HEK293 (cell line): ENCODE results near the gene MS4A1.

Experiments
- CTCF ChIA-PET: fragments of 350-600 bp; formaldehyde crosslinking; extraction: SDS; loops from one replicate; lab custom pipeline; 2021; ENCODE audit warnings: antibody characterized with exemption; lab: Yijun Ruan, JAX
- POLR2A ChIA-PET: fragments of 300-600 bp; formaldehyde crosslinking; extraction: SDS; loops from one replicate; lab custom pipeline; 2020; ENCODE audit warnings: antibody characterized with exemption, inconsistent platforms; lab: Yijun Ruan, JAX
- H3K27ac ChIP-seq: fragments of 200-500 bp; sonication (Bioruptor generic); 2 replicates; pipeline ENCODE4 v1.5.1; 2014; ENCODE audit warnings: low read depth, low read length, control low read depth, inconsistent platforms; ENCODE audit errors: extremely low read depth
- H3K36me3 ChIP-seq, 2 experiments: fragments of 200-500 bp in 1 of 2; sonication (Bioruptor generic) in 1 of 2; 1 replicate in 1 of 2; 2 replicates in 1 of 2; pipeline ENCODE4 v1.5.1; 2014 to 2017; ENCODE audit warnings: inconsistent platforms in 2 of 2, low read length in 2 of 2; ENCODE audit not compliant: control insufficient read depth in 2 of 2, insufficient read depth in 1 of 2
- H3K4me1 ChIP-seq: fragments of 200-500 bp; sonication (Bioruptor generic); 2 replicates; pipeline ENCODE4 v1.5.1; 2014; ENCODE audit warnings: mild to moderate bottlenecking, low read length, inconsistent platforms; ENCODE audit not compliant: control insufficient read depth, insufficient read depth
- H3K4me3 ChIP-seq: 2 replicates; pipeline ENCODE4 v1.5.1; 2011; ENCODE audit warnings: low read depth, mild to moderate bottlenecking, control low read depth, low read length, moderate library complexity
- H3K9me3 ChIP-seq: fragments of 200-500 bp; sonication (Bioruptor generic); 2 replicates; pipeline ENCODE4 v1.5.1; 2014; ENCODE audit warnings: low read depth, low read length, inconsistent platforms; ENCODE audit not compliant: control insufficient read depth, insufficient read depth
- GFI1B ChIP-seq: fragments of 450-650 bp; formaldehyde crosslinking; IDR thresholded peaks from 2 replicates; pipeline ENCODE4 v1.5.1; 2016; ENCODE audit warnings: missing biosample characterization, missing genetic modification characterization
- GLI4 ChIP-seq: fragments of 450-650 bp; formaldehyde crosslinking; IDR thresholded peaks from 2 replicates; pipeline ENCODE4 v1.5.1; 2016; ENCODE audit warnings: missing biosample characterization, missing genetic modification characterization
- REPIN1 ChIP-seq: fragments of 450-650 bp; formaldehyde crosslinking; IDR thresholded peaks from 2 replicates; pipeline ENCODE4 v1.5.1; 2017; ENCODE audit warnings: missing biosample characterization, missing genetic modification characterization, low read depth
- SP2 ChIP-seq: fragments of 450-650 bp; formaldehyde crosslinking; IDR thresholded peaks from 2 replicates; pipeline ENCODE4 v1.5.1; 2016; ENCODE audit warnings: missing biosample characterization, missing genetic modification characterization
- SP3 ChIP-seq: fragments of 450-650 bp; formaldehyde crosslinking; IDR thresholded peaks from 2 replicates; pipeline ENCODE4 v1.5.1; 2016; ENCODE audit warnings: missing biosample characterization, missing genetic modification characterization
- YY1 ChIP-seq: fragments of 450-650 bp; formaldehyde crosslinking; IDR thresholded peaks from 2 replicates; pipeline ENCODE4 v1.5.1; 2018; ENCODE audit warnings: missing biosample characterization, missing genetic modification characterization
- ZBTB1 ChIP-seq: fragments of 450-650 bp; formaldehyde crosslinking; IDR thresholded peaks from 2 replicates; pipeline ENCODE4 v1.5.1; 2016; ENCODE audit warnings: missing biosample characterization, missing genetic modification characterization
- ZEB2 ChIP-seq: fragments of 450-650 bp; formaldehyde crosslinking; IDR thresholded peaks from 2 replicates; pipeline ENCODE4 v1.5.1; 2016; ENCODE audit warnings: missing biosample characterization, missing genetic modification characterization
- ZFP37 ChIP-seq: fragments of 450-650 bp; formaldehyde crosslinking; IDR thresholded peaks from 2 replicates; pipeline ENCODE4 v1.5.1; 2016; ENCODE audit warnings: missing biosample characterization, missing genetic modification characterization
- ZNF140 ChIP-seq: fragments of 450-650 bp; formaldehyde crosslinking; IDR thresholded peaks from 2 replicates; pipeline ENCODE4 v1.5.1; 2016; ENCODE audit warnings: missing biosample characterization, missing genetic modification characterization
- ZNF174 ChIP-seq: fragments of 450-650 bp; formaldehyde crosslinking; IDR thresholded peaks from 2 replicates; pipeline ENCODE4 v1.5.0; 2017; ENCODE audit warnings: missing biosample characterization, mild to moderate bottlenecking, missing genetic modification characterization
- ZNF266 ChIP-seq: fragments of 450-650 bp; formaldehyde crosslinking; IDR thresholded peaks from 2 replicates; pipeline ENCODE4 v1.5.1; 2016; ENCODE audit warnings: missing biosample characterization, missing genetic modification characterization, low read depth
- ZNF302 ChIP-seq: fragments of 450-650 bp; formaldehyde crosslinking; IDR thresholded peaks from 2 replicates; pipeline ENCODE4 v1.5.1; 2016; ENCODE audit warnings: missing biosample characterization, missing genetic modification characterization, low read depth
- ZNF433 ChIP-seq: fragments of 450-650 bp; formaldehyde crosslinking; IDR thresholded peaks from 2 replicates; pipeline ENCODE4 v1.5.1; 2016; ENCODE audit warnings: missing biosample characterization, missing genetic modification characterization, low read depth
- ZNF626 ChIP-seq: fragments of 450-650 bp; sonication (Bioruptor Pico); formaldehyde crosslinking; IDR thresholded peaks from 2 replicates; pipeline ENCODE4 v1.5.1; 2018; ENCODE audit warnings: missing biosample characterization, missing genetic modification characterization, inconsistent platforms
- TF ChIP-seq, protein P1 (sequence below): fragments of 450-650 bp; formaldehyde crosslinking; IDR thresholded peaks from 2 replicates; pipeline ENCODE4 v1.5.1; 2016; ENCODE audit warnings: missing biosample characterization, missing genetic modification characterization
- TF ChIP-seq, protein P2 (sequence below): fragments of 450-650 bp; formaldehyde crosslinking; optimal IDR thresholded peaks from 2 replicates; pipeline ENCODE3; 2016; ENCODE audit warnings: missing biosample characterization, mild to moderate bottlenecking, missing genetic modification characterization
- TF ChIP-seq, protein P3 (sequence below): fragments of 450-650 bp; formaldehyde crosslinking; IDR thresholded peaks from 2 replicates; pipeline ENCODE4; 2016; ENCODE audit warnings: missing biosample characterization, missing genetic modification characterization
- TF ChIP-seq, protein P4 (sequence below): fragments of 450-650 bp; formaldehyde crosslinking; IDR thresholded peaks from 2 replicates; pipeline ENCODE4 v1.5.1; 2017; ENCODE audit warnings: missing biosample characterization, missing genetic modification characterization

Gene MS4A1

DNA sequence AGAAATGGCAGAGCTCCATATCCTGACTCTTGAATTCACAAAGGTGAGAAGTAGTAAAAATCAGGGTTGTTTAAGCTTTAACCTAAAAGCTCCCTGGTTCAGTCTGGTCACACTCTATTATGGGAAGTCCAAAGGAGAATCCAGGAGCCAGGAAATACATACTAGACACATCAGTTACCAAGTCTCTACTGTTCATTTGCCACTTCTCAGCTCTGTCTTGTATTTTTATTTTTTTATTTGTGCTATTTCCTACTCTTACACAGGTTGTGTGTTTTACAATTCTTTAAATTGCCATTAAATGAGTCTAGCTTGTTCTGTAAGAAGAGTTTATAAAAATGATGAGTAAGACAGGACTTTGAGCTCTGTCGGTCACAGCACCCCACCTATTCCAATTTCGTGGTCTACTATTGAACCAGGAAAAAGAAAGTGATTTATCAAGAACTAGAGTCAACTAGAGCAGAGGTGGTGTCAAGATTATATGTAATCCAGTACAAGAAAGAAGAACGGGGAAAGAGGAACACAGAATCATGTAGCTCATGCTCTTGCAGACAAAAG is 46.7 kb downstream of the MS4A1 start:
- H3K36me3 ChIP-seq = no peaks in the 10 kb centered on the region
- no peak overlapping the region for H3K27ac ChIP-seq
- ChIA-PET CTCF (interaction anchor here (0.5 kb wide), 1 partner anchor 686 kb away, joined by 4 read pairs; no protein-coding TSS in a partner anchor), POLR2A (no interaction called here)
- no peaks in the 10 kb centered on the region for H3K4me1 ChIP-seq
- H3K4me3 ChIP-seq = no peak overlapping the region
- TF ChIP-seq GLI4 (tag by site-specific recombination) (no peak), YY1 (tag by site-specific recombination) (no peak), ZNF433 (tag by site-specific recombination) (no peak), ZNF174 (no peak), REPIN1 (no peak), ZNF626 (tag by site-specific recombination) (no peak), ZNF140 (tag by site-specific recombination) (no peak), ZNF266 (tag by site-specific recombination) (no peak), ZBTB1 (tag by site-specific recombination) (no peak), ZEB2 (tag by site-specific recombination) (no peak), SP3 (tag by site-specific recombination) (no peak), SP2 (tag by site-specific recombination) (no peak), GFI1B (tag by site-specific recombination) (no peak), ZFP37 (tag by site-specific recombination) (no peak), ZNF302 (no peak)
- TF ChIP-seq, protein P1, sequence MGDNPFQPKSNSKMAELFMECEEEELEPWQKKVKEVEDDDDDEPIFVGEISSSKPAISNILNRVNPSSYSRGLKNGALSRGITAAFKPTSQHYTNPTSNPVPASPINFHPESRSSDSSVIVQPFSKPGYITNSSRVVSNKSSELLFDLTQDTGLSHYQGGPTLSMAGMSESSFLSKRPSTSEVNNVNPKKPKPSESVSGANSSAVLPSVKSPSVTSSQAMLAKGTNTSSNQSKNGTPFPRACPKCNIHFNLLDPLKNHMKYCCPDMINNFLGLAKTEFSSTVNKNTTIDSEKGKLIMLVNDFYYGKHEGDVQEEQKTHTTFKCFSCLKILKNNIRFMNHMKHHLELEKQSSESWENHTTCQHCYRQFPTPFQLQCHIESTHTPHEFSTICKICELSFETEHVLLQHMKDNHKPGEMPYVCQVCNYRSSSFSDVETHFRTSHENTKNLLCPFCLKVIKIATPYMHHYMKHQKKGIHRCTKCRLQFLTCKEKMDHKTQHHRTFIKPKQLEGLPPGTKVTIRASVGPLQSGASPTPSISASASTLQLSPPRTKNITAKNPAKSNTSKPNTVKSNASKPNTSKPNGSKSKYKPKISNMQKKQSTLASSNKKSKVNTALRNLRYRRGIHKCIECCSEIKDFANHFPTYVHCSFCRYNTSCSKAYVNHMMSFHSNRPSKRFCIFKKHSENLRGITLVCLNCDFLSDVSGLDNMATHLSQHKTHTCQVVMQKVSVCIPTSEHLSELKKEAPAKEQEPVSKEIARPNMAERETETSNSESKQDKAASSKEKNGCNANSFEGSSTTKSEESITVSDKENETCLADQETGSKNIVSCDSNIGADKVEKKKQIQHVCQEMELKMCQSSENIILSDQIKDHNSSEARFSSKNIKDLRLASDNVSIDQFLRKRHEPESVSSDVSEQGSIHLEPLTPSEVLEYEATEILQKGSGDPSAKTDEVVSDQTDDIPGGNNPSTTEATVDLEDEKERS (tag by site-specific recombination) = no peak
- TF ChIP-seq, protein P2, sequence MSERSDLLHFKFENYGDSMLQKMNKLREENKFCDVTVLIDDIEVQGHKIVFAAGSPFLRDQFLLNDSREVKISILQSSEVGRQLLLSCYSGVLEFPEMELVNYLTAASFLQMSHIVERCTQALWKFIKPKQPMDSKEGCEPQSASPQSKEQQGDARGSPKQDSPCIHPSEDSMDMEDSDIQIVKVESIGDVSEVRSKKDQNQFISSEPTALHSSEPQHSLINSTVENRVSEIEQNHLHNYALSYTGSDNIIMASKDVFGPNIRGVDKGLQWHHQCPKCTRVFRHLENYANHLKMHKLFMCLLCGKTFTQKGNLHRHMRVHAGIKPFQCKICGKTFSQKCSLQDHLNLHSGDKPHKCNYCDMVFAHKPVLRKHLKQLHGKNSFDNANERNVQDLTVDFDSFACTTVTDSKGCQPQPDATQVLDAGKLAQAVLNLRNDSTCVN (tag by site-specific recombination) = no peak
- TF ChIP-seq, protein P3, sequence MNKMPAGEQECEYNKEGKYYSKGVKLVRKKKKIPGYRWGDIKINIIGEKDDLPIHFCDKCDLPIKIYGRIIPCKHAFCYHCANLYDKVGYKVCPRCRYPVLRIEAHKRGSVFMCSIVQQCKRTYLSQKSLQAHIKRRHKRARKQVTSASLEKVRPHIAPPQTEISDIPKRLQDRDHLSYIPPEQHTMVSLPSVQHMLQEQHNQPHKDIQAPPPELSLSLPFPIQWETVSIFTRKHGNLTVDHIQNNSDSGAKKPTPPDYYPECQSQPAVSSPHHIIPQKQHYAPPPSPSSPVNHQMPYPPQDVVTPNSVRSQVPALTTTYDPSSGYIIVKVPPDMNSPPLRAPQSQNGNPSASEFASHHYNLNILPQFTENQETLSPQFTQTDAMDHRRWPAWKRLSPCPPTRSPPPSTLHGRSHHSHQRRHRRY (tag by site-specific recombination) = no peak
- TF ChIP-seq, protein P4, sequence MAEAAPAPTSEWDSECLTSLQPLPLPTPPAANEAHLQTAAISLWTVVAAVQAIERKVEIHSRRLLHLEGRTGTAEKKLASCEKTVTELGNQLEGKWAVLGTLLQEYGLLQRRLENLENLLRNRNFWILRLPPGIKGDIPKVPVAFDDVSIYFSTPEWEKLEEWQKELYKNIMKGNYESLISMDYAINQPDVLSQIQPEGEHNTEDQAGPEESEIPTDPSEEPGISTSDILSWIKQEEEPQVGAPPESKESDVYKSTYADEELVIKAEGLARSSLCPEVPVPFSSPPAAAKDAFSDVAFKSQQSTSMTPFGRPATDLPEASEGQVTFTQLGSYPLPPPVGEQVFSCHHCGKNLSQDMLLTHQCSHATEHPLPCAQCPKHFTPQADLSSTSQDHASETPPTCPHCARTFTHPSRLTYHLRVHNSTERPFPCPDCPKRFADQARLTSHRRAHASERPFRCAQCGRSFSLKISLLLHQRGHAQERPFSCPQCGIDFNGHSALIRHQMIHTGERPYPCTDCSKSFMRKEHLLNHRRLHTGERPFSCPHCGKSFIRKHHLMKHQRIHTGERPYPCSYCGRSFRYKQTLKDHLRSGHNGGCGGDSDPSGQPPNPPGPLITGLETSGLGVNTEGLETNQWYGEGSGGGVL (tag by site-specific recombination) = no peak
- no peaks in the 10 kb centered on the region for H3K9me3 ChIP-seq
